OCI-LY7 (cell line): Measurements from ENCODE around the gene TMCC2. TPM values are rescaled to one million over a fixed set of nuclear protein-coding genes. Genes with fewer than 3 reads are reported as not detected.
A peak's percentile ranks its signal among the peaks of the same experiment; 100 is the strongest.

Experiments
- BruUV-seq: library from RNA; stranded (reverse); fragments of 400-500 nt; replicated peaks from 2 replicates; lab custom pipeline; 2021; lab: Mats Ljungman, UMichigan
- CTCF ChIA-PET: fragments of 300-600 bp; sonication (Branson Sonifier 250); formaldehyde crosslinking; loops from one replicate; lab custom pipeline; 2022; ENCODE audit warnings: antibody characterized with exemption; ENCODE audit not compliant: unreplicated experiment; lab: Charles Lee
- POLR2A ChIA-PET: fragments of 300-600 bp; sonication (Branson Sonifier 250); formaldehyde crosslinking; loops from one replicate; lab custom pipeline; 2022; ENCODE audit warnings: antibody characterized with exemption; lab: Charles Lee
- DNase-seq: peaks from one replicate; pipeline ENCODE4 v3.0.0-alpha.2; 2015; ENCODE audit warnings: low spot score
- H2AFZ ChIP-seq: fragments of 200-600 bp; sonication (generic), shearing (Covaris generic); 2 replicates; pipeline ENCODE4 v1.6.1; 2014; ENCODE audit warnings: mild to moderate bottlenecking, antibody characterized with exemption, low read length, moderate library complexity
- H3K27ac ChIP-seq: fragments of 200-600 bp; sonication (generic); 2 replicates; pipeline ENCODE4 v1.5.1; 2014; ENCODE audit warnings: mixed run types, low read depth, mild to moderate bottlenecking, moderate library complexity, low read length, inconsistent platforms; ENCODE audit not compliant: poor library complexity, severe bottlenecking
- H3K36me3 ChIP-seq: fragments of 200-600 bp; sonication (generic); 2 replicates; pipeline ENCODE4 v1.6.1; 2014; ENCODE audit warnings: mild to moderate bottlenecking, antibody characterized with exemption, low read length, moderate library complexity, mixed read lengths; ENCODE audit not compliant: insufficient read depth
- H3K4me1 ChIP-seq: fragments of 200-600 bp; sonication (generic); 2 replicates; pipeline ENCODE4 v1.5.1; 2014; ENCODE audit warnings: mild to moderate bottlenecking, low read length; ENCODE audit not compliant: insufficient read depth, poor library complexity, severe bottlenecking
- H3K4me2 ChIP-seq: fragments of 200-600 bp; sonication (generic); 2 replicates; pipeline ENCODE4 v1.6.1; 2014; ENCODE audit warnings: mild to moderate bottlenecking, low read length
- H3K4me3 ChIP-seq: fragments of 200-600 bp; sonication (generic); 2 replicates; pipeline ENCODE4 v1.5.1; 2014; ENCODE audit warnings: mild to moderate bottlenecking, low read depth, low read length; ENCODE audit not compliant: poor library complexity, severe bottlenecking
- H3K79me2 ChIP-seq: fragments of 200-600 bp; sonication (generic); 2 replicates; pipeline ENCODE4 v1.6.1; 2016; ENCODE audit warnings: low read depth, mild to moderate bottlenecking, low read length, moderate library complexity, mixed read lengths; ENCODE audit not compliant: insufficient read depth
- H3K9me2 ChIP-seq: fragments of 200-600 bp; sonication (generic); 2 replicates; pipeline ENCODE4 v1.6.1; 2016; ENCODE audit warnings: mild to moderate bottlenecking, low read length, mixed read lengths; ENCODE audit not compliant: insufficient read depth
- H3K9me3 ChIP-seq: fragments of 200-600 bp; sonication (generic); 2 replicates; pipeline ENCODE4 v1.6.1; 2014; ENCODE audit warnings: mild to moderate bottlenecking, mixed run types, low read length, mixed read lengths
- H4K20me1 ChIP-seq: fragments of 200-600 bp; sonication (generic); 2 replicates; pipeline ENCODE4 v1.6.1; 2014; ENCODE audit warnings: mild to moderate bottlenecking, antibody characterized with exemption, low read length, moderate library complexity, mixed read lengths; ENCODE audit not compliant: insufficient read depth
- CTCF ChIP-seq: fragments of 200-600 bp; sonication (generic); conservative IDR thresholded peaks from 2 replicates; pipeline ENCODE4 v1.5.1; 2014; ENCODE audit warnings: mild to moderate bottlenecking, antibody characterized with exemption, low read length, moderate library complexity, mixed read lengths
- EZH2phosphoT487 ChIP-seq: fragments of 200-600 bp; sonication (generic); IDR thresholded peaks from 2 replicates; pipeline ENCODE4 v1.6.1; 2018; ENCODE audit warnings: low read depth, borderline replicate concordance, mild to moderate bottlenecking, mixed run types, antibody characterized with exemption, low read length, moderate library complexity, mixed read lengths
- intact Hi-C: fragments of 100-400 bp; cut with micrococcal nuclease; formaldehyde crosslinking; loops from one replicate; pipeline ENCODE4 v1.10.0; 2022; ENCODE audit not compliant: unreplicated experiment
- total RNA-seq, 2 experiments: library from RNA; depleted of rRNA in 1 of 2; stranded (reverse); fragments of >200 nt in 1 of 2; shearing (Covaris generic) in 1 of 2; gene quantifications; 2 replicates each; pipeline ENCODE4 v1.2.3, GENCODE V29; 2014 to 2022

Gene TMCC2
- total RNA-seq, 2 experiments from 2014 or later, result 5.2 to 7.8 TPM

- intact Hi-C loops, result loop anchor here (1.0 to 10.0 kb wide), 4 partner anchors 16 to 773 kb away; partner anchors contain the start of gene MDM4
- Histone ChIP-seq H4K20me1 (no peaks in the 10 kb centered on the region), H3K36me3 (no peaks in the 10 kb centered on the region), H3K9me3 (no peaks in the 10 kb centered on the region), H3K4me2 (peak overlapping the region; percentile 72), H3K27ac (peak overlapping the region; percentile 94), H3K9me2 (no peaks in the 10 kb centered on the region), H3K4me1 (peaks cover 88% of the 10 kb centered on the region), H3K79me2 (no peaks in the 10 kb centered on the region), H3K4me3 (peak overlapping the region; percentile 44), H2AFZ (peak overlapping the region; percentile 22; the same call in 1 of the 2 replicates)
- TF ChIP-seq CTCF (no peak), EZH2phosphoT487 (no peak)
- ChIA-PET POLR2A (interaction anchor here (1.0 to 8.2 kb wide), 5 partner anchors 9 to 56 kb away, joined by 3 to 162 read pairs (median 45); partner anchors contain the start of genes NUAK2 and TMCC2), CTCF (interaction anchor here (0.6 to 1.9 kb wide), 9 partner anchors 10 to 157 kb away, joined by 3 to 11 read pairs (median 4); no protein-coding TSS in a partner anchor)
- DNase-seq, result peak; percentile 92
- no TSS peak for BruUV-seq
Observed at GRCh38 chr1:205284420-205285144, 56.8 kb downstream of the TMCC2 start.

GRCh38 chr1:205285381-205286101 lies 57.8 kb downstream of the TMCC2 start:
- Histone ChIP-seq H3K4me3 (peak overlapping the region; percentile 44), H2AFZ (peak overlapping the region; percentile 70; the same call in 1 of the 2 replicates)

More at GRCh38 chr1:205285381-205286101, 57.8 kb downstream of the TMCC2 start:
- H3K36me3 ChIP-seq, result no peaks in the 10 kb centered on the region
- no peaks in the 10 kb centered on the region for H3K9me2 ChIP-seq
- CTCF ChIA-PET, result interaction anchor here (0.6 to 1.9 kb wide), 9 partner anchors 10 to 156 kb away, joined by 3 to 11 read pairs (median 4); no protein-coding TSS in a partner anchor
- peak overlapping the region; percentile 72 for H3K4me2 ChIP-seq
- intact Hi-C loops, result loop anchor here (1.0 to 10.0 kb wide), 4 partner anchors 15 to 772 kb away; partner anchors contain the start of gene MDM4
- TF ChIP-seq CTCF (no peak), EZH2phosphoT487 (no peak)
- DNase-seq, result peak; percentile 78
- peak overlapping the region; percentile 94 for H3K27ac ChIP-seq
- peaks cover 89% of the 10 kb centered on the region for H3K4me1 ChIP-seq
- no peaks in the 10 kb centered on the region for H3K9me3 ChIP-seq
- BruUV-seq, result no TSS peak
- no peaks in the 10 kb centered on the region for H3K79me2 ChIP-seq
- POLR2A ChIA-PET, result interaction anchor here (0.6 to 8.2 kb wide), 12 partner anchors 8 to 1370 kb away, joined by 3 to 162 read pairs (median 5); partner anchors contain the start of genes NUAK2 and TMCC2
- H4K20me1 ChIP-seq, result no peaks in the 10 kb centered on the region
